Liver (tissue), 3 donors: ENCODE results near the gene LRRC72.

ENCODE experiments used
- CTCF ChIP-seq: fragments of 150-350 bp; IDR thresholded peaks from 2 replicates; pipeline ENCODE4 v1.5.1; 2017; ENCODE audit warnings: improper control_type of control experiment, low read depth, low read length; ENCODE audit not compliant: missing input control
- JUND ChIP-seq, 2 donors: IDR thresholded peaks; 2 replicates each; pipeline ENCODE4 v1.6.1; 2016; ENCODE audit warnings: antibody characterized with exemption in 2 of 2
- MAX ChIP-seq: IDR thresholded peaks from 2 replicates; pipeline ENCODE4 v1.6.1; 2016; ENCODE audit warnings: antibody characterized with exemption
- RAD21 ChIP-seq, 2 donors: IDR thresholded peaks; 2 replicates each; pipeline ENCODE4 v1.6.1; 2016; ENCODE audit warnings: antibody characterized with exemption in 2 of 2, mild to moderate bottlenecking in 2 of 2
- REST ChIP-seq: IDR thresholded peaks from 2 replicates; pipeline ENCODE4 v1.6.1; 2016; ENCODE audit warnings: antibody characterized with exemption, mild to moderate bottlenecking
- SP1 ChIP-seq: IDR thresholded peaks from 2 replicates; pipeline ENCODE4 v1.6.1; 2018; ENCODE audit warnings: antibody characterized with exemption, mild to moderate bottlenecking
- ZBTB33 ChIP-seq: IDR thresholded peaks from 2 replicates; pipeline ENCODE4 v1.6.1; 2016; ENCODE audit warnings: antibody characterized with exemption
- donor health status: healthy.
- donor health status: healthy.

GRCh38 chr7:16604054-16604453, 77.4 kb downstream of the LRRC72 start:
- TF ChIP-seq ZBTB33: no peak
- TF ChIP-seq CTCF: no peak
- TF ChIP-seq RAD21 (IDR thresholded peaks at IDR 0.05): peak; percentile 37 to 52
- TF ChIP-seq MAX: no peak
- no peak for TF ChIP-seq JUND (IDR thresholded peaks at IDR 0.05)
- no peak for TF ChIP-seq REST
- no peak for TF ChIP-seq SP1
